Measurements from ENCODE around the gene SP9.

- TF ChIP-seq CTCF (conservative IDR thresholded peaks at IDR 0.05): no peak
- no peak for TF ChIP-seq ZFX (IDR thresholded peaks at IDR 0.05)
Observed at GRCh38 chr2:174356347-174356746, 21.6 kb downstream of the SP9 start.

Measured in C4-2B (cell line).